IMR-90 (cell line): ENCODE results near the gene NCKAP5L. TPM values are rescaled to one million over a fixed set of nuclear protein-coding genes. Genes with fewer than 3 reads are reported as not detected.

Experiments
- ATAC-seq: fragments of 200-7000 bp; cut with Tn5 transposase; 2 replicates; pipeline ENCODE4 v1.9.1; 2020; ENCODE audit warnings: low read depth, mild to moderate bottlenecking, moderate library complexity
- BruUV-seq: library from RNA; stranded (reverse); fragments of 400-500 nt; replicated peaks from 2 replicates; lab custom pipeline; 2021; lab: Mats Ljungman, UMichigan
- CTCF ChIA-PET: fragments of 300-600 bp; formaldehyde crosslinking; extraction: SDS; loops from one replicate; lab custom pipeline; 2021; ENCODE audit warnings: antibody characterized with exemption; lab: Yijun Ruan, JAX
- POLR2A ChIA-PET: fragments of 300-600 bp; sonication (Branson Sonifier 250); formaldehyde crosslinking; loops from one replicate; lab custom pipeline; 2022; ENCODE audit warnings: antibody characterized with exemption; ENCODE audit not compliant: unreplicated experiment; lab: Charles Lee
- DNase-seq: peaks from one replicate; pipeline ENCODE4 v3.0.0; 2013
- H2AFZ ChIP-seq: replicated peaks from 2 replicates; pipeline ENCODE3; 2013; ENCODE audit warnings: low read length, mild to moderate bottlenecking; ENCODE audit not compliant: poor library complexity
- H2AK5ac ChIP-seq: 2 replicates; pipeline ENCODE4 v1.6.1; 2013; ENCODE audit warnings: low read depth, low read length, inconsistent platforms
- H2AK9ac ChIP-seq: replicated peaks from 2 replicates; pipeline ENCODE3; 2013; ENCODE audit warnings: mild to moderate bottlenecking, low read depth, low read length, moderate library complexity; ENCODE audit not compliant: poor library complexity
- H2BK120ac ChIP-seq: 2 replicates; pipeline ENCODE4 v1.6.1; 2013; ENCODE audit warnings: low read depth, low read length, inconsistent platforms
- H2BK15ac ChIP-seq: 3 replicates; pipeline ENCODE4 v1.6.1; 2013; ENCODE audit warnings: low read depth, low read length, inconsistent platforms
- H2BK20ac ChIP-seq: 2 replicates; pipeline ENCODE4 v1.6.1; 2013; ENCODE audit warnings: low read depth, mild to moderate bottlenecking, inconsistent platforms, low read length, moderate library complexity
- H2BK5ac ChIP-seq: 2 replicates; pipeline ENCODE4 v1.6.1; 2013; ENCODE audit warnings: mild to moderate bottlenecking, low read depth, low read length, inconsistent platforms; ENCODE audit not compliant: poor library complexity, severe bottlenecking
- H3K14ac ChIP-seq: replicated peaks from 2 replicates; pipeline ENCODE4 v1.6.1; 2013; ENCODE audit warnings: low read depth, low read length, inconsistent platforms
- H3K18ac ChIP-seq: 2 replicates; pipeline ENCODE4 v1.6.1; 2013; ENCODE audit warnings: low read depth, low read length, control low read depth
- H3K23ac ChIP-seq: 2 replicates; pipeline ENCODE4 v1.6.1; 2013; ENCODE audit warnings: low read depth, low read length, inconsistent platforms
- H3K27ac ChIP-seq: 2 replicates; pipeline ENCODE4 v1.5.1; 2013; ENCODE audit warnings: mild to moderate bottlenecking, control low read depth, low read length; ENCODE audit not compliant: insufficient read depth
- H3K27me3 ChIP-seq: 2 replicates; pipeline ENCODE4 v1.6.1; 2013; ENCODE audit warnings: low read length; ENCODE audit not compliant: control insufficient read depth, insufficient read depth
- H3K36me3 ChIP-seq: 2 replicates; pipeline ENCODE4 v1.6.1; 2013; ENCODE audit warnings: low read length, mixed read lengths; ENCODE audit not compliant: control insufficient read depth, insufficient read depth
- H3K4ac ChIP-seq: 2 replicates; pipeline ENCODE4 v1.6.1; 2013; ENCODE audit warnings: low read depth, low read length, inconsistent platforms
- H3K4me1 ChIP-seq: 2 replicates; pipeline ENCODE4 v1.6.1; 2013; ENCODE audit warnings: low read length, mixed read lengths; ENCODE audit not compliant: control insufficient read depth, insufficient read depth
- H3K4me2 ChIP-seq: 2 replicates; pipeline ENCODE4 v1.6.1; 2013; ENCODE audit warnings: low read depth, mild to moderate bottlenecking, control low read depth, low read length, moderate library complexity
- H3K4me3 ChIP-seq: 2 replicates; pipeline ENCODE4 v1.5.1; 2013; ENCODE audit warnings: low read depth, mild to moderate bottlenecking, control low read depth, low read length, moderate library complexity; ENCODE audit not compliant: insufficient read depth
- H3K56ac ChIP-seq: 2 replicates; pipeline ENCODE4 v1.6.1; 2013; ENCODE audit warnings: low read length, inconsistent platforms; ENCODE audit not compliant: insufficient read depth; ENCODE audit errors: extremely low read depth
- H3K79me1 ChIP-seq, 2 experiments: 2 replicates each; pipeline ENCODE4 v1.6.1; 2013; ENCODE audit warnings: low read length in 2 of 2, inconsistent platforms in 1 of 2, low read depth in 1 of 2
- H3K9ac ChIP-seq: 2 replicates; pipeline ENCODE4 v1.6.1; 2013; ENCODE audit warnings: low read depth, low read length, control low read depth
- H3K9me1 ChIP-seq: 2 replicates; pipeline ENCODE4 v1.6.1; 2013; ENCODE audit warnings: low read length, inconsistent platforms; ENCODE audit not compliant: insufficient read depth
- H3K9me3 ChIP-seq: 2 replicates; pipeline ENCODE4 v1.6.1; 2013; ENCODE audit warnings: low read length; ENCODE audit not compliant: control insufficient read depth, insufficient read depth
- H4K20me1 ChIP-seq: 2 replicates; pipeline ENCODE4 v1.6.1; 2013; ENCODE audit warnings: low read length, inconsistent platforms; ENCODE audit not compliant: insufficient read depth
- H4K5ac ChIP-seq: 2 replicates; pipeline ENCODE4 v1.6.1; 2013; ENCODE audit warnings: mild to moderate bottlenecking, low read depth, low read length, control low read depth
- H4K8ac ChIP-seq, 2 experiments: 2 replicates each; pipeline ENCODE4 v1.6.1; 2013; ENCODE audit warnings: low read depth in 2 of 2, low read length in 2 of 2, control low read depth in 1 of 2, inconsistent platforms in 1 of 2
- H4K91ac ChIP-seq: 2 replicates; pipeline ENCODE4 v1.6.1; 2013; ENCODE audit warnings: low read depth, low read length, inconsistent platforms; ENCODE audit not compliant: insufficient read depth
- BHLHE40 ChIP-seq: fragments of 150-350 bp; IDR thresholded peaks from 2 replicates; pipeline ENCODE4 v1.6.1; 2016; ENCODE audit warnings: mild to moderate bottlenecking, low read depth, low read length
- FOS ChIP-seq: fragments of 150-350 bp; IDR thresholded peaks from 2 replicates; pipeline ENCODE4 v1.6.1; 2016; ENCODE audit warnings: low read depth, low read length
- MAZ ChIP-seq: IDR thresholded peaks from 2 replicates; pipeline ENCODE4 v1.6.1; 2012; ENCODE audit warnings: low read depth, mild to moderate bottlenecking, low read length, improper control_type of control experiment, moderate library complexity, borderline replicate concordance
- MXI1 ChIP-seq: IDR thresholded peaks from 2 replicates; pipeline ENCODE4 v1.6.1; 2012; ENCODE audit warnings: low read depth, mild to moderate bottlenecking, low read length, moderate library complexity, borderline replicate concordance
- RAD21 ChIP-seq: IDR thresholded peaks from 2 replicates; pipeline ENCODE4 v1.6.1; 2012; ENCODE audit warnings: low read length, improper control_type of control experiment
- SMC3 ChIP-seq: fragments of 150-350 bp; IDR thresholded peaks from 2 replicates; pipeline ENCODE4 v1.6.1; 2016; ENCODE audit warnings: low read depth, mild to moderate bottlenecking, antibody characterized with exemption, low read length, moderate library complexity
- WGBS, 2 experiments: methylation state at CpG; one replicate each; pipeline versions ENCODE4 v1.1.5 to v1.1.7; 2013; ENCODE audit warnings: missing lambda C conversion rate in 2 of 2; ENCODE audit not compliant: insufficient read length in 1 of 2; ENCODE audit errors: extremely low coverage in 2 of 2; 5-methylcytosine and 5-hydroxymethylcytosine counted together
- dilution Hi-C: fragments of 300-500 bp; cut with HindIII; formaldehyde crosslinking; loops from one replicate; pipeline ENCODE4 v1.14.3; 2018; ENCODE audit warnings: low sequenced_read_pairs; ENCODE audit not compliant: unreplicated experiment
- in situ Hi-C: fragments of 300-500 bp; cut with MboI; formaldehyde crosslinking; loops from 3 replicates; pipeline ENCODE4 v1.14.3; 2019; ENCODE audit warnings: low sequenced_read_pairs, inconsistent platforms, mixed read lengths
- intact Hi-C: fragments of 100-400 bp; cut with micrococcal nuclease; formaldehyde crosslinking; loops from 2 replicates; pipeline ENCODE4 v1.10.0; 2022
- polyA plus RNA-seq, 3 experiments: library from polyadenylated mRNA; depleted of rRNA; stranded (reverse); fragments of >200 nt; gene quantifications; 2 replicates each; pipeline ENCODE4 v1.2.3, GENCODE V29; 2012; ENCODE audit warnings: low replicate concordance in 1 of 3
- total RNA-seq: library from RNA; depleted of rRNA; stranded (reverse); fragments of >200 nt; gene quantifications from 2 replicates; pipeline ENCODE4 v1.2.3, GENCODE V29; 2012

NCKAP5L gene
- total and polyA plus RNA-seq, 2 of the 4 experiments (the other 2 are of a cell fraction), result 6.1 to 14.4 TPM

DNA sequence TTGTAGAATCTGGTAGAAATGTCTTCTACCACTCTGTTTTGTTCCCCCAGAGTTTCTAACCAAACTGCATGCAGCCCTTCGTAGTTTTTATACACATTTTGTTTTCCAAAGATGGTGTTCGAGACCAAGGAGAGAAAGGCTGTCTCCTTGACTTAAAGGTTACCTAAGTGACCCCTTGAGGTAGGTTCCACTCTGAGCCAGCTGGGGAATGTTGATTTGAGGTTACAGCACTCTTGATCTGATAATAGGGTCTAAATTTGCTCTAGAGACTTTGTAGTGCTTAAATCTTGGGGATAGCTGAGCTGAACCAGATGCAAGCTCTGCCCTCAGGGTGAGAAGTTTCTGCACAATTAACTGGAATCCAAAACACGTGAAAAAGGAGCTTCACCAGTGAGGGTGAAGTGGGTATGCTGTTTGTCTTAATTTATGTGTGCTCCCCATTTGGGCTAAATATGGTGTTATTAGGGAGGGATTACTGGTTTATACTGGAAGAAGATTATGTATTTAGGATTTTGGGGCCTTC, 83.8 kb downstream of the NCKAP5L start:
- Histone ChIP-seq H2BK20ac (no peak overlapping the region), H3K4me2 (no peak overlapping the region), H3K4me1 (peaks cover 5% of the 10 kb centered on the region), H3K14ac (no peak overlapping the region), H4K91ac (no peak overlapping the region), H2AK9ac (no peak overlapping the region), H3K4ac (no peak overlapping the region), H3K36me3 (0 out of 2 replicates have a peak, but pooled peaks cover 2% of the 10 kb centered on the region), H2BK5ac (no peak overlapping the region), H2AFZ (no peak overlapping the region), H2BK15ac (no peak overlapping the region), H3K56ac (no peak overlapping the region), H2AK5ac (no peak overlapping the region), H3K9ac (no peak overlapping the region), H3K9me1 (peaks cover 15% of the 10 kb centered on the region), H4K20me1 (peaks cover 79% of the 10 kb centered on the region), H3K4me3 (no peak overlapping the region), H3K23ac (no peak overlapping the region), H3K79me1 (peaks cover 0 to 37% of the 10 kb centered on the region in 2 experiments; a peak in 2 of 4 replicates), H3K18ac (no peak overlapping the region), H4K5ac (no peak overlapping the region), H3K27ac (no peak overlapping the region), H3K27me3 (no peaks in the 10 kb centered on the region), H4K8ac (no peak overlapping the region), H2BK120ac (no peak overlapping the region), H3K9me3 (no peaks in the 10 kb centered on the region)
- intact Hi-C loops, result no loop called here
- DNase-seq (no peak), ATAC-seq (no peak)
- dilution Hi-C loops, result no loop called here
- POLR2A ChIA-PET, result no interaction called here
- in situ Hi-C loops, result no loop called here
- BruUV-seq, result no TSS peak
- WGBS, 2 experiments, result 83% methylated on average over 2 of the region's 3 CpGs; no CpG with 5 or more reads in 1 of the 2 experiments
- TF ChIP-seq RAD21 (no peak), MAZ (no peak), BHLHE40 (no peak), SMC3 (no peak), MXI1 (no peak), FOS (no peak)
- CTCF ChIA-PET, result interaction anchor here (2.1 kb wide), 1 partner anchor 18 kb away, joined by 5 read pairs; no protein-coding TSS in a partner anchor
